EL (cell line): ENCODE data around the gene EHMT1.
"Not testable (repeated sequence)": the region's sequence is repeated elsewhere in the genome, so short reads cannot be mapped to it uniquely, and the experiment has no call there.

ENCODE experiments used
- DNase-seq: peaks from one replicate; pipeline ENCODE4 v3.0.0-alpha.2; 2016

Gene EHMT1

GRCh38 chr9:137764981-137765380, 146.2 kb downstream of the EHMT1 start:
- no peak for DNase-seq

GRCh38 chr9:137765536-137765935, 146.7 kb downstream of the EHMT1 start:
- DNase-seq = no peak

DNA sequence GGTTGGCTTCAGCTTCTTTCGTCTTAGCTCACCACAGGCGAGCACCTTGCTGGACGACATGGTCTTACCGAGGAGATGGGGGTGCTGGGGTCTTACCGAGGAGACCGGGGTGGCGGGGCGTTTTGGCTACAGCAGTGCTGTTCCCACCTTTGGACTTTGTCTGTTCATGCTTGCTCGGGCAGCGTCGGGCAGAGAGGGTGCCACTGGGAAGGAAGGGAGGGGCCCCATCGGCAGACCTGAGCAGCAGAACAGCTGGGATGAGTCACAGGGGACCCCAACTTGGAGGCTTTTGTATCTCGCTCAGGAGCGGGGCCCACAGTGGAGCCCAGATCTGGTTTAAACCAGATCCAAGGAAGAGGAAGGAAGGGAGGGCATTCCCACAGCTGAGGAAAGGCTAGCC, 152.8 kb downstream of the EHMT1 start:
- no peak for DNase-seq

DNA sequence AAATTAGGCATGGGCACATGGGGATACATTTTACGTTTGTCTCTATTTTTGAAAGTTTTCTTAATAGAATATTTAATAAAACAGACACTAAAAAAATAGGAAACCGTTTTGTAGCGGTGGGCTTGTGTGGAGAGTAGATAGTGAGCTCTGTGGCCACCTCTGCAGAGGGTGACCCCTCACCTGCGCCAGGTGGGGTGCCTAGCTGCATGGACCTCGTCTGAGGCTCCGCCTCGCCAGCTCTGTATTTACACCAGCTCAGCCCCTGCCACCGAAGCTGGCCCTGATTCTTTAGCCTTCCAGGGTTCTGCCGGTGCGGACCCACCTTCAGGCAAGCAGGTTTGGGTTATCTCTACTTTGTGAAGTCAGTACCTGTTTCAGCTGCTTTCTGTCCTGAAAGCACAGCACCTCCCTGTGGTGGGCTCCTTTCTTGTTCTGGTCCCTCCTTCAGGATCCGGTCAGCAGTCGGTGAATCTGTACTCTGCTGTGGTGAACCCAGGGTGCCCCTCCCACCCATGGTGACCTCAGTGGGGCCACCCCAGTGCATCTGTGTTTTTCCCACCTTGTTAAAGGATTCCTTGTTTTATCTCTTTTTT, 153.6 kb downstream of the EHMT1 start:
- DNase-seq = no peak

GRCh38 chr9:137774775-137775386, 156.1 kb downstream of the EHMT1 start:
- DNase-seq = no peak

- no peak for DNase-seq
These were observed 157.6 kb downstream of the EHMT1 start for GRCh38 chr9:137776306-137776995.

GRCh38 chr9:137777761-137778160, 159.0 kb downstream of the EHMT1 start:
- no peak for DNase-seq

GRCh38 chr9:137778336-137778735, 159.5 kb downstream of the EHMT1 start:
- no peak for DNase-seq

GRCh38 chr9:137778914-137779313, 160.1 kb downstream of the EHMT1 start:
- no peak for DNase-seq

DNA sequence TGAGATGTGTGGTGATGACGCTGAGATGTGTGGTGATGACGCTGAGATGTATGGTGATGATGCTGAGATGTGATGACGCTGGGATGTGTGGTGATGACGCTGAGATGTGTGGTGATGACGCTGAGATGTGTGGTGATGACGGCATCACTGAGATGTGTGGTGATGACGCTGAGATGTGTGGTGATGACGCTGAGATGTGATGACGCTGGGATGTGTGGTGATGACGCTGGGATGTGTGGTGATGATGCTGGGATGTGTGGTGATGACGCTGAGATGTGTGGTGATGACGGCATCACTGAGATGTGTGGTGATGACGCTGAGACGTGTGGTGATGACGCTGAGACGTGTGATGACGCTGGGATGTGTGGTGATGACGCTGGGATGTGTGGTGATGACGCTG, 161.2 kb downstream of the EHMT1 start:
- not testable (repeated sequence) for DNase-seq

GRCh38 chr9:137781906-137782585, 163.2 kb downstream of the EHMT1 start:
- no peak for DNase-seq

DNA sequence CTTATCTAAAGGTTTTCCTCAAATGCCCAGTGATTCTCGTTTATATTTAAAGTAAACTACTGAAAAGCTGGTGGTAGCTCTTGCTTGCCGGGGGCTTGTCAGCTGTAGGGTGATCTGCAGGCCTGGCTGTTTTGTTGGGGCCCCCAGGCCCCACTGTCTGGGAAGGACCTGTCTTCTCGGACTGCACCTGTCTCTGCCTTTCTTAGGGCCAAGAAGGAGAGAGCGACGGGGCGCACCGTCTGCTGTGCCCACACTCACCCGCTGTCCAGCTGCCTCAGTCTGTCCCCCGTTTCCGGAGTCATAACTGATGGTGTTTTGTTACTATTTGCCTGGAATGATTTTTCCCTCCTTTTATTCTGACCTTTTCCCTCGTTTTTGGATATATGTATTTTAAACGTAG, 164.7 kb downstream of the EHMT1 start:
- no peak for DNase-seq

DNA sequence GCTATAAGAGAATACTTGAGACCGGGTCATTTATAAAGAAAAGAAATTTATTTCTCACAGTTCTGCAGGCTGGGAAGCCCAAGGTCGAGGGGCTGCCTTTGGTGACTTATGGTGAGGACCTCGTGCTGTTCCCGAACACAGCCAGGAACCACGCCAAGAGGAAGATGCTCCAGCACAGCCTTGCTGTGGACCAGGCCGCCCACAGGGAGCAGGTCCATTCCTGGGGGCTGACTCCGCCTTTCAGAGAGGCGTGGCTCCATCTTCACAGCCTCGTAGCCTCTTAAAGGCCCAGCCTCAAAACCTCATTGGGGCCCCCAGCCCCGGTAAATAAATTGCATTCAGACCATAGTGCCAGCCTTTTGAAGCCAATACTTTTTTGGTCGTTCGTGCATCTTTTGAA, 165.2 kb downstream of the EHMT1 start:
- no peak for DNase-seq

DNA sequence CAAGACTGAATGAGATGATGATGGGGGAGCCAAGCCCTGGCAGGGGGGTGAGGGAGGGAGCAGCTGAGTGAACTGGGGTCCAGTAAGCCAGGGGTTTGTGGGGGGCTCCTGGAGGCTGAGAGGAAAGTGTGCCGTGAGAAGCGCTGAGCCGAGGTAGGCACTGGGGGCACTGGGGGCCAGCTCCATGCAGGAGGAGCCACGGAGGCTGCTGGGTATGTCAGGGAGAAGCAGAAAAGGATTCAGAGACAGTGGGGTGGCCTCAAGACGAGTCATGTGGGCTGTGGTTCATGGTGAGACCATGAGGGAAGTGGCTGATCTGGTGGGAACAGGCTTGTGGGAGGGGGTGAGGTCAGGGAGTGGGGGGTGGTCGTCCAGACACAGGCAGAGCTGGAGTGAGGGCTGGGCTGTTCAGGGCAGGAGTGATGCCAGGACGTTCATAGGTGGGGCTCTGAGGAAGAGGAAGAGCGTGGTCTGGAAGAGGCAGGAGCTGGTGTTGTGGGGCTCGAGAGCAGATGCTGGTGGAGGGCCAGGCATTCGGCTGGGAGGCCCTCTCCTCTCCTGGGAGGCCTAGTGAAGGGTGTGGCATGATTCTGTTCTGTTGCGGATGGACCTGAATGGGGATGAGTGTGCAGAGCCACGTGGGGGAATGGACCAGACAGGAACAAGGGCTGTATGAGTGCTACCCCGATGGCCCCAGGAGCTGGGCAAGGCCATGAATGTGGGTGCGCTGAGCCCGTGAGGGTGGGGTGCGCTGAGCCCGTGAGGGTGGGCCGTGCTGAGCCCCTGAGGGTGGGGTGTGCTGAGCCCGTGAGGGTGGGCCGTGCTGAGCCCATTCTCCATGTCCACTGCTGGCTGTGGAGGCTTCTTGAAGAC, 166.1 kb downstream of the EHMT1 start:
- DNase-seq = no peak

- DNase-seq = no peak
These were observed 166.9 kb downstream of the EHMT1 start for GRCh38 chr9:137785704-137786161.

GRCh38 chr9:137786511-137786920, 167.7 kb downstream of the EHMT1 start:
- peak; percentile 43 for DNase-seq

DNA sequence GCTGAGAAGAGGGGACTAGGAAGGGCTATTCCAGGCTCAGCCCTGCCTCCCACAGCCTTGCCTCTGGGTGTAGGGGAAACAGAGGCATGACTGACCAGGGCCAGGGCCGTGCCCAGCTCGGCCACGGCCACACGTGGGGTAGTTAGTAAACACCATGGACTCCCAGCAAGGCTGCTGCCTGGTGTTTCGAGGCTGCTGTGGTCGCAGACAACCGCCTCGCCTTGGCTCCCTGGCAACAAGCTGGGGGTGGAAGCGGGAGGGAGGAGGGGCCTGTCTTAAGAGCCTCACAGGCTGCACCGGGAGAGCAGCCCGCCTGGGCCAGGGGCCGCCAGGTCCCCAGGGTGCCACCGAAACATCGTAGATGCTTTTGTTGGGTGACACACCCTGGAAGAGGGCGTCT, 168.6 kb downstream of the EHMT1 start:
- DNase-seq = no peak

GRCh38 chr9:137787786-137788505, 169.1 kb downstream of the EHMT1 start:
- DNase-seq = no peak

GRCh38 chr9:137788561-137789294, 169.9 kb downstream of the EHMT1 start:
- no peak for DNase-seq

GRCh38 chr9:137789295-137789895, 170.6 kb downstream of the EHMT1 start:
- DNase-seq = no peak

GRCh38 chr9:137791947-137792346, 173.1 kb downstream of the EHMT1 start:
- DNase-seq = no peak
